ENCODE measurements around the gene RIMBP2.

RIMBP2 gene

GRCh38 chr12:130488358-130488710 lies 227.8 kb downstream of the RIMBP2 start:
- H3K9ac ChIP-seq (ENCODE audit: low read length): no peak overlapping the region
- no peaks in the 10 kb centered on the region for H3K27me3 ChIP-seq (ENCODE audit: control insufficient read depth, insufficient read depth, low read length)
- no peak overlapping the region for H3K4me3 ChIP-seq (ENCODE audit: low read length)
- H3K27ac ChIP-seq (ENCODE audit: low read depth, low read length): no peak overlapping the region
- no peaks in the 10 kb centered on the region for H3K4me1 ChIP-seq (ENCODE audit: control insufficient read depth, insufficient read depth, low read length)
- no peaks in the 10 kb centered on the region for H3K36me3 ChIP-seq (ENCODE audit: control insufficient read depth, insufficient read depth, low read length)

GRCh38 chr12:130487636-130488357 lies 228.3 kb downstream of the RIMBP2 start:
- Histone ChIP-seq H3K9ac (ENCODE audit: low read length) (no peak overlapping the region), H3K4me1 (ENCODE audit: control insufficient read depth, insufficient read depth, low read length) (no peaks in the 10 kb centered on the region), H3K27ac (ENCODE audit: low read depth, low read length) (no peak overlapping the region), H3K4me3 (ENCODE audit: low read length) (no peak overlapping the region), H3K27me3 (ENCODE audit: control insufficient read depth, insufficient read depth, low read length) (no peaks in the 10 kb centered on the region), H3K36me3 (ENCODE audit: control insufficient read depth, insufficient read depth, low read length) (no peaks in the 10 kb centered on the region)

GRCh38 chr12:130486891-130487416 lies 229.1 kb downstream of the RIMBP2 start:
- Histone ChIP-seq H3K4me1 (ENCODE audit: control insufficient read depth, insufficient read depth, low read length) (no peaks in the 10 kb centered on the region), H3K4me3 (ENCODE audit: low read length) (no peak overlapping the region), H3K27me3 (ENCODE audit: control insufficient read depth, insufficient read depth, low read length) (no peaks in the 10 kb centered on the region), H3K36me3 (ENCODE audit: control insufficient read depth, insufficient read depth, low read length) (no peaks in the 10 kb centered on the region), H3K27ac (ENCODE audit: low read depth, low read length) (no peak overlapping the region), H3K9ac (ENCODE audit: low read length) (no peak overlapping the region)

DNA sequence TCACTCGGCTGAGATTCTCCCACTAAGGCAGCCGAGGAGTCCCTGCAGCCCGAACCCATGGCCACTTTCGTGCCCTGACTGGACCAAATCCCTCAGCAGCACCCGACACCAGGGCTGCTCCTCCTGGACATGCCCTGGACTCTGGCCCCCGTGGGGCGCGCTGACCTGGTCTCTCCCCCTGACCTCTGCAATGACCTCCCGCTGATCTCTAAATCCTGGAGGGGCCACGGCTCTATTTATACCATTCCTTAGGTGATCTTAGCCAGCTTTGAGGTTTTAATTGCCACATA lies 230.0 kb downstream of the RIMBP2 start:
- H3K36me3 ChIP-seq (ENCODE audit: control insufficient read depth, insufficient read depth, low read length): no peaks in the 10 kb centered on the region
- no peak overlapping the region for H3K9ac ChIP-seq (ENCODE audit: low read length)
- H3K27me3 ChIP-seq (ENCODE audit: control insufficient read depth, insufficient read depth, low read length): no peaks in the 10 kb centered on the region
- H3K27ac ChIP-seq (ENCODE audit: low read depth, low read length): no peak overlapping the region
- no peaks in the 10 kb centered on the region for H3K4me1 ChIP-seq (ENCODE audit: control insufficient read depth, insufficient read depth, low read length)
- H3K4me3 ChIP-seq (ENCODE audit: low read length): no peak overlapping the region

- Histone ChIP-seq H3K9ac (ENCODE audit: low read length) (no peak overlapping the region), H3K27ac (ENCODE audit: low read depth, low read length) (no peak overlapping the region), H3K4me3 (ENCODE audit: low read length) (no peak overlapping the region), H3K4me1 (ENCODE audit: control insufficient read depth, insufficient read depth, low read length) (no peaks in the 10 kb centered on the region), H3K27me3 (ENCODE audit: control insufficient read depth, insufficient read depth, low read length) (no peaks in the 10 kb centered on the region), H3K36me3 (ENCODE audit: control insufficient read depth, insufficient read depth, low read length) (no peaks in the 10 kb centered on the region)
These were observed 230.6 kb downstream of the RIMBP2 start for GRCh38 chr12:130485291-130486145.

GRCh38 chr12:130484221-130484620 lies 231.9 kb downstream of the RIMBP2 start:
- Histone ChIP-seq H3K4me3 (ENCODE audit: low read length) (no peak overlapping the region), H3K4me1 (ENCODE audit: control insufficient read depth, insufficient read depth, low read length) (no peaks in the 10 kb centered on the region), H3K36me3 (ENCODE audit: control insufficient read depth, insufficient read depth, low read length) (no peaks in the 10 kb centered on the region), H3K27ac (ENCODE audit: low read depth, low read length) (no peak overlapping the region), H3K9ac (ENCODE audit: low read length) (no peak overlapping the region), H3K27me3 (ENCODE audit: control insufficient read depth, insufficient read depth, low read length) (no peaks in the 10 kb centered on the region)

- Histone ChIP-seq H3K36me3 (ENCODE audit: control insufficient read depth, insufficient read depth, low read length) (no peaks in the 10 kb centered on the region), H3K27ac (ENCODE audit: low read depth, low read length) (no peak overlapping the region), H3K9ac (ENCODE audit: low read length) (no peak overlapping the region), H3K4me1 (ENCODE audit: control insufficient read depth, insufficient read depth, low read length) (no peaks in the 10 kb centered on the region), H3K4me3 (ENCODE audit: low read length) (no peak overlapping the region), H3K27me3 (ENCODE audit: control insufficient read depth, insufficient read depth, low read length) (no peaks in the 10 kb centered on the region)
These were observed 232.4 kb downstream of the RIMBP2 start for GRCh38 chr12:130483616-130484180.

GRCh38 chr12:130482448-130482847 lies 233.7 kb downstream of the RIMBP2 start:
- no peak overlapping the region for H3K27ac ChIP-seq (ENCODE audit: low read depth, low read length)
- no peaks in the 10 kb centered on the region for H3K27me3 ChIP-seq (ENCODE audit: control insufficient read depth, insufficient read depth, low read length)
- no peak overlapping the region for H3K9ac ChIP-seq (ENCODE audit: low read length)
- no peak overlapping the region for H3K4me3 ChIP-seq (ENCODE audit: low read length)
- H3K4me1 ChIP-seq (ENCODE audit: control insufficient read depth, insufficient read depth, low read length): no peaks in the 10 kb centered on the region
- H3K36me3 ChIP-seq (ENCODE audit: control insufficient read depth, insufficient read depth, low read length): no peaks in the 10 kb centered on the region

GRCh38 chr12:130481392-130481879 lies 234.7 kb downstream of the RIMBP2 start:
- H3K9ac ChIP-seq (ENCODE audit: low read length): no peak overlapping the region
- no peaks in the 10 kb centered on the region for H3K36me3 ChIP-seq (ENCODE audit: control insufficient read depth, insufficient read depth, low read length)

GRCh38 chr12:130480887-130481286 lies 235.2 kb downstream of the RIMBP2 start:
- no peak overlapping the region for H3K27ac ChIP-seq (ENCODE audit: low read depth, low read length)
- no peaks in the 10 kb centered on the region for H3K4me1 ChIP-seq (ENCODE audit: control insufficient read depth, insufficient read depth, low read length)
- H3K4me3 ChIP-seq (ENCODE audit: low read length): no peak overlapping the region
- H3K9ac ChIP-seq (ENCODE audit: low read length): no peak overlapping the region
- no peaks in the 10 kb centered on the region for H3K27me3 ChIP-seq (ENCODE audit: control insufficient read depth, insufficient read depth, low read length)
- H3K36me3 ChIP-seq (ENCODE audit: control insufficient read depth, insufficient read depth, low read length): no peaks in the 10 kb centered on the region

More at GRCh38 chr12:130481392-130481879, 234.7 kb downstream of the RIMBP2 start:
- Histone ChIP-seq H3K4me1 (ENCODE audit: control insufficient read depth, insufficient read depth, low read length) (no peaks in the 10 kb centered on the region), H3K4me3 (ENCODE audit: low read length) (no peak overlapping the region), H3K27me3 (ENCODE audit: control insufficient read depth, insufficient read depth, low read length) (no peaks in the 10 kb centered on the region), H3K27ac (ENCODE audit: low read depth, low read length) (no peak overlapping the region)

DNA sequence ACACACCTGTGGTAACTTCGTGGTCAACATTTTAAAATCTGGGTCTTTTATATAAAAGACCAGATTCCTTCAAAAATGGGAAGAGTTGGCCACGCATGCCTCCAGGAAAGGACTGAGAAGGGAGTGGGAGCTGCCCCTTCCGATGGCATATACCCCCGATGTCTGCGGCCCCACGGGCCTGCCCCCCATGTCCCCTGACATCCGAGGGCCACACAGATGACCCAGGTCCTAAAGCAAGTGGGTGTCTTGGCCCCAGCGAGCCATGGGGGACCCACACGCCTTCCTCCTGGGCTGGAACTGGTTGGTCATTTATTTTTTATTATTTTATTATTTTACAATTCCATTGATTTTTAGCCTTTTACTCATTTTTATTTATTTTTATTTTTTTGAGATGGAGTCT lies 235.9 kb downstream of the RIMBP2 start:
- Histone ChIP-seq H3K4me3 (ENCODE audit: low read length) (no peak overlapping the region), H3K4me1 (ENCODE audit: control insufficient read depth, insufficient read depth, low read length) (no peaks in the 10 kb centered on the region), H3K9ac (ENCODE audit: low read length) (no peak overlapping the region), H3K27me3 (ENCODE audit: control insufficient read depth, insufficient read depth, low read length) (no peaks in the 10 kb centered on the region), H3K36me3 (ENCODE audit: control insufficient read depth, insufficient read depth, low read length) (no peaks in the 10 kb centered on the region), H3K27ac (ENCODE audit: low read depth, low read length) (no peak overlapping the region)

- H3K4me1 ChIP-seq (ENCODE audit: control insufficient read depth, insufficient read depth, low read length): no peaks in the 10 kb centered on the region
- no peak overlapping the region for H3K9ac ChIP-seq (ENCODE audit: low read length)
- no peak overlapping the region for H3K4me3 ChIP-seq (ENCODE audit: low read length)
- H3K27me3 ChIP-seq (ENCODE audit: control insufficient read depth, insufficient read depth, low read length): no peaks in the 10 kb centered on the region
- H3K27ac ChIP-seq (ENCODE audit: low read depth, low read length): no peak overlapping the region
- no peaks in the 10 kb centered on the region for H3K36me3 ChIP-seq (ENCODE audit: control insufficient read depth, insufficient read depth, low read length)
These were observed 236.5 kb downstream of the RIMBP2 start for GRCh38 chr12:130479401-130480125.
